Mammary epithelial cell (primary cell): ENCODE measurements around the gene LTBP4.

Experiments
- EZH2 ChIP-seq: IDR thresholded peaks from 2 replicates; pipeline ENCODE4 v1.6.1; 2012; ENCODE audit warnings: low read length, inconsistent platforms, borderline replicate concordance
- TF ChIP-seq, protein P1 (sequence below), 2 donors: IDR thresholded peaks in 1 of 2; conservative IDR thresholded peaks in 1 of 2; 2 replicates each; pipeline ENCODE4 v1.5.1; 2011 to 2012; ENCODE audit warnings: inconsistent platforms in 2 of 2, low read length in 2 of 2, mild to moderate bottlenecking in 2 of 2, control low read depth in 1 of 2, low read depth in 1 of 2; ENCODE audit not compliant: insufficient read depth in 1 of 2; ENCODE audit errors: extremely low read depth in 1 of 2

DNA sequence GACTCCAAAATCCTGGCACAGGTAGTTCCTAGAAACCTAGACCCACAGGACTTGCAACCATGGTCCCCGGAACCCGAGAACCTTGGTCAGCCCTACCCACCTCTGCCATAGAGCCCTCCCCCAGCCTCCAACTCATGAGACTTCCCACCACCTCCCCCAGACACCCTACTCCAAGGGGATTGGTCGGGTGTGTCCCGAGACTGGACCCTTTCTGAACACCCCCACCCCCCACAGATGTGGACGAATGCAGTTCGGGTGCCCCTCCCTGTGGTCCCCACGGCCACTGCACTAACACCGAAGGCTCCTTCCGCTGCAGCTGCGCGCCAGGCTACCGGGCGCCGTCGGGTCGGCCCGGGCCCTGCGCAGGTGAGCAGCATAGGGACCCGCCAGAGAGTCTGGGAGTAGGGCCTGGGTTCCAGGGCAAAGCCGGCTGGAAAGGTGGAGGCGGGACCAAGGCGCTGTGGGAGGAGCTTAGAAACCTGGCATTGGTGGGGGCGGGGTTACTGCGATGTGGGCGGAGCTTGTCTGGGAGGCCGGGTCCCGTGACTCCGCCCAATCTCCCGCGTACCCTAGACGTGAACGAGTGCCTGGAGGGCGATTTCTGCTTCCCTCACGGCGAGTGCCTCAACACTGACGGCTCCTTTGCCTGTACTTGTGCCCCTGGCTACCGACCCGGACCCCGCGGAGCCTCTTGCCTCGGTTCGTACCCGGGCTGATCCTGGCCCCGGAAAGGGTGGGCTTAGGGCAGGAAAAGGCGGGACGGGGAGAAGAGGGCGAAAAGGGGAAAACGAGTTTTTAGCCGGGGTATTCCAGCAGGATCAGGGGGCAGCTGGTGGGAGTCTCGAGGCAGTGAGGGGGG is 11.9 kb downstream of the LTBP4 start:
- TF ChIP-seq, protein P1, sequence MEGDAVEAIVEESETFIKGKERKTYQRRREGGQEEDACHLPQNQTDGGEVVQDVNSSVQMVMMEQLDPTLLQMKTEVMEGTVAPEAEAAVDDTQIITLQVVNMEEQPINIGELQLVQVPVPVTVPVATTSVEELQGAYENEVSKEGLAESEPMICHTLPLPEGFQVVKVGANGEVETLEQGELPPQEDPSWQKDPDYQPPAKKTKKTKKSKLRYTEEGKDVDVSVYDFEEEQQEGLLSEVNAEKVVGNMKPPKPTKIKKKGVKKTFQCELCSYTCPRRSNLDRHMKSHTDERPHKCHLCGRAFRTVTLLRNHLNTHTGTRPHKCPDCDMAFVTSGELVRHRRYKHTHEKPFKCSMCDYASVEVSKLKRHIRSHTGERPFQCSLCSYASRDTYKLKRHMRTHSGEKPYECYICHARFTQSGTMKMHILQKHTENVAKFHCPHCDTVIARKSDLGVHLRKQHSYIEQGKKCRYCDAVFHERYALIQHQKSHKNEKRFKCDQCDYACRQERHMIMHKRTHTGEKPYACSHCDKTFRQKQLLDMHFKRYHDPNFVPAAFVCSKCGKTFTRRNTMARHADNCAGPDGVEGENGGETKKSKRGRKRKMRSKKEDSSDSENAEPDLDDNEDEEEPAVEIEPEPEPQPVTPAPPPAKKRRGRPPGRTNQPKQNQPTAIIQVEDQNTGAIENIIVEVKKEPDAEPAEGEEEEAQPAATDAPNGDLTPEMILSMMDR (conservative IDR thresholded peaks at IDR 0.05 in 1 of 2, IDR thresholded peaks at IDR 0.05 in 1 of 2; ENCODE audit: extremely low read depth in 1 of 2, insufficient read depth in 1 of 2, low read depth in 1 of 2, low read length in 2 of 2), result no peak
- no peak for TF ChIP-seq EZH2
